Ascending aorta (tissue), 2 donors: ENCODE data around the gene POLDIP3. TPM values are rescaled to one million over a fixed set of nuclear protein-coding genes. Genes with fewer than 3 reads are reported as not detected.
A peak's percentile ranks its signal among the peaks of the same experiment; 100 is the strongest.

Experiments
- DNase-seq, 2 donors: peaks; one replicate each; pipeline ENCODE4 v3.0.0-alpha.2; 2019; ENCODE audit warnings: low spot score in 2 of 2
- H3K27ac ChIP-seq, 2 donors: fragments of 200-600 bp; sonication (generic); one replicate each; pipeline ENCODE4 v1.5.1; 2016 to 2017; ENCODE audit warnings: mild to moderate bottlenecking in 1 of 2
- H3K27me3 ChIP-seq: fragments of 200-600 bp; sonication (generic); one replicate; pipeline ENCODE4 v1.5.1; 2017
- H3K36me3 ChIP-seq, 2 donors: fragments of 200-600 bp; sonication (generic); one replicate each; pipeline ENCODE4 v1.5.1; 2016
- H3K4me1 ChIP-seq, 2 donors: fragments of 200-600 bp; sonication (generic); one replicate each; pipeline ENCODE4 v1.5.1; 2016 to 2017; ENCODE audit warnings: mild to moderate bottlenecking in 1 of 2
- H3K4me3 ChIP-seq, 2 donors: fragments of 200-600 bp; sonication (generic); one replicate each; pipeline ENCODE4 v1.5.1; 2016 to 2017; ENCODE audit warnings: mild to moderate bottlenecking in 1 of 2
- H3K9me3 ChIP-seq, 2 donors: fragments of 200-600 bp; sonication (generic); one replicate each; pipeline ENCODE4 v1.5.1; 2016
- CTCF ChIP-seq, 3 experiments: fragments of 200-600 bp in 2 of 3; fragments of 450-650 bp in 1 of 3; sonication (generic) in 2 of 3; IDR thresholded peaks; one replicate each; pipeline ENCODE4 v1.5.1; 2016 to 2019; ENCODE audit warnings: antibody characterized with exemption in 3 of 3, mild to moderate bottlenecking in 1 of 3, moderate library complexity in 1 of 3
- intact Hi-C: fragments of 100-400 bp; cut with DNase I; formaldehyde crosslinking; loops from one replicate; pipeline ENCODE4 v1.15.1; 2023
- total RNA-seq: library from RNA; depleted of rRNA; stranded (reverse); fragments of >200 nt; gene quantifications from one replicate; pipeline ENCODE4 v1.1.0, GENCODE V29; 2016

POLDIP3 gene
- total RNA-seq, 1 donor from 2014 or later, result 22.9 TPM

- peaks cover 16 to 28% of the 10 kb centered on the region in 2 donors for H3K4me1 ChIP-seq
- intact Hi-C loops, result no loop called here
- H3K9me3 ChIP-seq, result no peaks in the 10 kb centered on the region
- DNase-seq, result no peak
- peak overlapping the region; percentile 57 to 93 for H3K27ac ChIP-seq
- H3K27me3 ChIP-seq, result no peaks in the 10 kb centered on the region
- H3K4me3 ChIP-seq, result no peak overlapping the region
- TF ChIP-seq CTCF (IDR thresholded peaks at IDR 0.05), result no peak
- peaks cover 76 to 83% of the 10 kb centered on the region in 2 donors for H3K36me3 ChIP-seq
These were observed 17.4 kb upstream of the POLDIP3 start for GRCh38 chr22:42632096-42632495.

DNA sequence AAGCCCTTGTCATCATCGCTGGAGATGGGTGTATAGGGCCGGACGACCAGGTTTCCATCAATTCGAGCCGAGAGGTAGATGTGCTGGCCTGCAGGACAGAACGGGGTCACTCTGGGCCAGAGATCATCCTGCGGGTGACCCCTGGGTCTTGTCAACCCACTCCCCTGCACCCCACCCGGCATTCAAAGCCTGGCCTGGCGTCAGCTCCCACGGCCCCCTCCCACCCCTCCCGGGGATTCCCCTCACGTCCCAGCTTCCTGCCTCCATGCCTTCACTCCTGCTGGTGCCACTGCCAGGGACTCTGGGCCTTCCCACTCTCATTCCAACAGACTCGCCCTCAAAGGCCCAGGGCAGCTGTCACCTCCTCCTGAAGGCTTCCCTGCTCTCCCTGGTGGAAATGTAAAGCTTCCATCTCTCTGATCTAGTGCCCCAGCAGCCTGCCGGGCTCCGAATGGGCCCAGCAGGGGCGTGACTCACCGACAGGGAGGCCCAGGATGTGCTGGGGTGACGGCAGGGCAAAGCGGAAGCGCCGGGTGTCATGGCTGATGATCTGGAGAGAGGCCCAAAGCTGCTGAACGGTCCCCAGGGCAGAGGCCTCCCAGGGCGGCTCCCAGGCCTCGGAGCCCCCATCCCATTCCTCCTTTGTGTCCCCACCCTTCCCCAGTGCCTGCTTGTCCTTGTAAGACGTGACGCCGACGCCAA, 16.4 kb upstream of the POLDIP3 start:
- H3K4me3 ChIP-seq, result no peak overlapping the region
- peaks cover 80 to 87% of the 10 kb centered on the region in 2 donors for H3K36me3 ChIP-seq
- DNase-seq, result no peak
- no peak for TF ChIP-seq CTCF (IDR thresholded peaks at IDR 0.05)
- H3K27me3 ChIP-seq, result no peaks in the 10 kb centered on the region
- intact Hi-C loops, result no loop called here
- no peaks in the 10 kb centered on the region for H3K9me3 ChIP-seq
- peaks cover 8 to 27% of the 10 kb centered on the region in 2 donors for H3K4me1 ChIP-seq
- H3K27ac ChIP-seq, result peak overlapping the region; percentile 57 to 93

GRCh38 chr22:42630211-42630610, 15.5 kb upstream of the POLDIP3 start:
- no peak for TF ChIP-seq CTCF (IDR thresholded peaks at IDR 0.05)
- H3K4me3 ChIP-seq, result no peak overlapping the region
- H3K36me3 ChIP-seq, result peaks cover 85 to 95% of the 10 kb centered on the region in 2 donors
- no peak for DNase-seq
- no peaks in the 10 kb centered on the region for H3K27me3 ChIP-seq
- H3K9me3 ChIP-seq, result no peaks in the 10 kb centered on the region
- peak overlapping the region; percentile 1 to 57 for H3K27ac ChIP-seq
- peaks cover 5 to 21% of the 10 kb centered on the region in 2 donors for H3K4me1 ChIP-seq
- intact Hi-C loops, result no loop called here

DNA sequence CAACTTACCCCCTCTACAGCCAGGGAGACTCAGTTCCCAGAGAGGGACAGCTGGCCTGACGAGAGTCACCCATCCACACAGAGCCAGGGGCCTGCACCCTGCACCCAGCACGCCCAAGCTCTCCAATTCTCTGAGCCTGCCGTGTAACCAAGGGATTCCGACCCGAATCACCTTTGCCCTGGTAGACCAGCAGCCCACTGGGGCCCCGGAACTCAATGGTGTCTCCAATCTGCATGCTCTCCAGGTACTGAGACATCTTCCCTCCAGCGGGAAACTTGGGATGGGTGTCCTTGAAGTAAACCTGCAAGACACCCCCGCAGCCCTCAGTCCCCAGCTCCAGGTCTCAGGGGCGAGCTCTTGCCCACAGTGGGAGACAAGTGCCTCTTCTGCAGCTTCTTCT, 13.3 kb upstream of the POLDIP3 start:
- H3K27ac ChIP-seq, result peak overlapping the region in 1 of 2 donors; percentile 30
- DNase-seq, result no peak
- no peak overlapping the region for H3K4me3 ChIP-seq
- H3K4me1 ChIP-seq, result peaks cover 3 to 13% of the 10 kb centered on the region in 2 donors
- H3K27me3 ChIP-seq, result no peaks in the 10 kb centered on the region
- intact Hi-C loops, result no loop called here
- peaks cover 83 to 98% of the 10 kb centered on the region in 2 donors for H3K36me3 ChIP-seq
- no peaks in the 10 kb centered on the region for H3K9me3 ChIP-seq
- no peak for TF ChIP-seq CTCF (IDR thresholded peaks at IDR 0.05)

GRCh38 chr22:42626951-42627625, 12.4 kb upstream of the POLDIP3 start:
- H3K36me3 ChIP-seq, result peaks cover 80 to 96% of the 10 kb centered on the region in 2 donors
- no peak overlapping the region for H3K27ac ChIP-seq
- no peaks in the 10 kb centered on the region for H3K9me3 ChIP-seq
- no peak overlapping the region for H3K4me3 ChIP-seq
- no peak for DNase-seq
- TF ChIP-seq CTCF (IDR thresholded peaks at IDR 0.05), result no peak
- intact Hi-C loops, result no loop called here
- H3K4me1 ChIP-seq, result peaks cover 3 to 15% of the 10 kb centered on the region in 2 donors
- no peaks in the 10 kb centered on the region for H3K27me3 ChIP-seq
